Osteocyte (in vitro differentiated cells): ENCODE measurements around the gene USPL1. TPM values are rescaled to one million over a fixed set of nuclear protein-coding genes. Genes with fewer than 3 reads are reported as not detected.
"Not testable (repeated sequence)": the region's sequence is repeated elsewhere in the genome, so short reads cannot be mapped to it uniquely, and the experiment has no call there.

Experiments used
- DNase-seq: peaks from one replicate; pipeline ENCODE4 v3.0.0; 2021; ENCODE audit warnings: mixed read lengths; ENCODE audit not compliant: unreplicated experiment; ENCODE audit errors: extremely low spot score
- H3K27ac Mint-ChIP-seq: one replicate; pipeline ENCODE4 v1.8.0; 2021; ENCODE audit warnings: mild to moderate bottlenecking, mixed read lengths; ENCODE audit not compliant: unreplicated experiment
- H3K27me3 Mint-ChIP-seq: one replicate; pipeline ENCODE4 v1.8.0; 2021; ENCODE audit warnings: mixed read lengths; ENCODE audit not compliant: unreplicated experiment
- H3K36me3 Mint-ChIP-seq: one replicate; pipeline ENCODE4 v1.8.0; 2021; ENCODE audit warnings: mixed read lengths; ENCODE audit not compliant: unreplicated experiment
- H3K4me1 Mint-ChIP-seq: one replicate; pipeline ENCODE4 v1.8.0; 2021; ENCODE audit warnings: mixed read lengths; ENCODE audit not compliant: unreplicated experiment
- H3K4me3 Mint-ChIP-seq: one replicate; pipeline ENCODE4 v1.8.0; 2021; ENCODE audit warnings: mild to moderate bottlenecking, moderate library complexity, mixed read lengths; ENCODE audit not compliant: unreplicated experiment
- H3K9me3 Mint-ChIP-seq: one replicate; pipeline ENCODE4 v1.8.0; 2021; ENCODE audit warnings: mixed read lengths; ENCODE audit not compliant: unreplicated experiment
- CTCF ChIP-seq: fragments of 200-600 bp; sonication (generic); IDR thresholded peaks from 2 replicates; pipeline ENCODE4 v1.5.0; 2021; ENCODE audit warnings: antibody characterized with exemption, mild to moderate bottlenecking, moderate library complexity
- total RNA-seq: library from RNA; stranded (reverse); gene quantifications from 2 replicates; pipeline ENCODE4 v1.2.1, GENCODE V29; 2021

Gene USPL1
- total RNA-seq, 1 donor from 2014 or later, result 11.9 TPM

GRCh38 chr13:30633861-30634260, 16.1 kb downstream of the USPL1 start:
- H3K4me1 Mint-ChIP-seq, result peaks cover 4% of the 10 kb centered on the region
- TF ChIP-seq CTCF, result no peak
- no peak for DNase-seq
- H3K9me3 Mint-ChIP-seq, result peaks cover 6% of the 10 kb centered on the region
- no peak overlapping the region for H3K27ac Mint-ChIP-seq
- no peaks in the 10 kb centered on the region for H3K27me3 Mint-ChIP-seq
- H3K36me3 Mint-ChIP-seq, result peaks cover 31% of the 10 kb centered on the region
- no peak overlapping the region for H3K4me3 Mint-ChIP-seq

GRCh38 chr13:30634838-30635237, 17.1 kb downstream of the USPL1 start:
- H3K4me1 Mint-ChIP-seq, result peaks cover 4% of the 10 kb centered on the region
- no peak for TF ChIP-seq CTCF
- H3K9me3 Mint-ChIP-seq, result peaks cover 6% of the 10 kb centered on the region
- no peak for DNase-seq
- H3K4me3 Mint-ChIP-seq, result no peak overlapping the region
- H3K27me3 Mint-ChIP-seq, result no peaks in the 10 kb centered on the region
- H3K27ac Mint-ChIP-seq, result no peak overlapping the region
- H3K36me3 Mint-ChIP-seq, result peaks cover 31% of the 10 kb centered on the region

- H3K9me3 Mint-ChIP-seq, result peaks cover 6% of the 10 kb centered on the region
- peaks cover 36% of the 10 kb centered on the region for H3K36me3 Mint-ChIP-seq
Measured at GRCh38 chr13:30638301-30638700, 20.6 kb downstream of the USPL1 start.

GRCh38 chr13:30639671-30640070, 22.0 kb downstream of the USPL1 start:
- no peak for DNase-seq
- Mint-ChIP-seq H3K9me3 (no peaks in the 10 kb centered on the region), H3K4me3 (no peak overlapping the region), H3K4me1 (peaks cover 4% of the 10 kb centered on the region), H3K27me3 (no peaks in the 10 kb centered on the region), H3K36me3 (peaks cover 31% of the 10 kb centered on the region), H3K27ac (no peak overlapping the region)
- TF ChIP-seq CTCF, result no peak

More at GRCh38 chr13:30638301-30638700, 20.6 kb downstream of the USPL1 start:
- TF ChIP-seq CTCF, result no peak
- no peaks in the 10 kb centered on the region for H3K27me3 Mint-ChIP-seq
- H3K4me3 Mint-ChIP-seq, result no peak overlapping the region
- peaks cover 4% of the 10 kb centered on the region for H3K4me1 Mint-ChIP-seq
- no peak for DNase-seq
- no peak overlapping the region for H3K27ac Mint-ChIP-seq

GRCh38 chr13:30641173-30641572, 23.5 kb downstream of the USPL1 start:
- not testable (repeated sequence) for H3K9me3 Mint-ChIP-seq, H3K27ac Mint-ChIP-seq, H3K4me3 Mint-ChIP-seq, H3K27me3 Mint-ChIP-seq, DNase-seq, H3K4me1 Mint-ChIP-seq
- H3K36me3 Mint-ChIP-seq, result peaks cover 26% of the 10 kb centered on the region

GRCh38 chr13:30645629-30646028, 27.9 kb downstream of the USPL1 start:
- DNase-seq, result no peak
- H3K27me3 Mint-ChIP-seq, result no peaks in the 10 kb centered on the region
- no peak for TF ChIP-seq CTCF
- H3K4me3 Mint-ChIP-seq, result no peak overlapping the region
- H3K27ac Mint-ChIP-seq, result no peak overlapping the region
- peaks cover 48% of the 10 kb centered on the region for H3K36me3 Mint-ChIP-seq
- H3K4me1 Mint-ChIP-seq, result no peaks in the 10 kb centered on the region
- H3K9me3 Mint-ChIP-seq, result no peaks in the 10 kb centered on the region
